GM23338 (cell line): Measurements from ENCODE around the gene KLHDC1.

ENCODE experiments used
- CREB1 ChIP-seq: fragments of 250-450 bp; sonication (Bioruptor Pico); IDR thresholded peaks from 2 replicates; pipeline ENCODE4 v1.5.0; 2020; ENCODE audit warnings: low read depth, mild to moderate bottlenecking, moderate library complexity
- CTCF ChIP-seq, 2 experiments: fragments of 200-600 bp in 1 of 2; sonication (generic) in 1 of 2; conservative IDR thresholded peaks; 2 replicates each; pipeline versions ENCODE4 v1.5.1 to v1.6.1; 2016 to 2017; ENCODE audit warnings: antibody characterized with exemption in 2 of 2, low read depth in 2 of 2, mild to moderate bottlenecking in 2 of 2, moderate library complexity in 1 of 2
- EZH2 ChIP-seq: fragments of 200-600 bp; sonication (generic); IDR thresholded peaks from one replicate; pipeline ENCODE4 v1.8.0; 2017; ENCODE audit warnings: antibody characterized with exemption, mild to moderate bottlenecking, low read depth; ENCODE audit not compliant: unreplicated experiment
- EZH2phosphoT487 ChIP-seq: fragments of 200-600 bp; sonication (generic); IDR thresholded peaks from one replicate; pipeline ENCODE4 v1.8.1; 2018; ENCODE audit warnings: antibody characterized with exemption; ENCODE audit not compliant: unreplicated experiment
- JUNB ChIP-seq: IDR thresholded peaks from one replicate; pipeline ENCODE4 v1.6.1; 2016; ENCODE audit warnings: antibody characterized with exemption; ENCODE audit not compliant: unreplicated experiment
- POLR2AphosphoS5 ChIP-seq: IDR thresholded peaks from 2 replicates; pipeline ENCODE4 v1.6.1; 2016; ENCODE audit warnings: antibody characterized with exemption, low read depth
- REST ChIP-seq: IDR thresholded peaks from one replicate; pipeline ENCODE4 v1.6.1; 2018; ENCODE audit warnings: antibody characterized with exemption; ENCODE audit not compliant: unreplicated experiment
- ZNF331 ChIP-seq: fragments of 250-450 bp; sonication (Bioruptor Pico); IDR thresholded peaks from 2 replicates; pipeline ENCODE4 v1.5.0; 2020; ENCODE audit warnings: low read depth, mild to moderate bottlenecking, moderate library complexity

GRCh38 chr14:49692193-49692757, 645 bp upstream of the KLHDC1 start:
- TF ChIP-seq JUNB (no peak), CTCF (conservative IDR thresholded peaks at IDR 0.05; ENCODE audit: low read depth in 2 of 2) (no peak), EZH2 (no peak), POLR2AphosphoS5 (no peak), ZNF331 (CRISPR knock-in tag) (no peak), EZH2phosphoT487 (no peak), REST (no peak), CREB1 (no peak)
